SK-N-SH (cell line): ENCODE data around the gene ANKRD33B.

Experiments used
- EP300 ChIP-seq, 2 experiments: IDR thresholded peaks; 2 replicates each; pipeline versions ENCODE4 v1.4.0 to v1.6.1; 2012; ENCODE audit warnings: borderline replicate concordance in 1 of 2, low read depth in 1 of 2, low read length in 1 of 2
- MXI1 ChIP-seq: IDR thresholded peaks from 2 replicates; pipeline ENCODE4 v1.6.1; 2012; ENCODE audit warnings: mild to moderate bottlenecking, low read depth, low read length, improper control_type of control experiment
- NRF1 ChIP-seq: IDR thresholded peaks from 2 replicates; pipeline ENCODE4 v1.6.1; 2012; ENCODE audit warnings: low read depth, mild to moderate bottlenecking, low read length
- POLR2AphosphoS5 ChIP-seq: IDR thresholded peaks from 2 replicates; pipeline ENCODE4 v1.6.1; 2012; ENCODE audit warnings: low read depth, low read length
- RAD21 ChIP-seq: IDR thresholded peaks from 2 replicates; pipeline ENCODE4 v1.6.1; 2012; ENCODE audit warnings: mild to moderate bottlenecking, low read length
- TEAD4 ChIP-seq: IDR thresholded peaks from 2 replicates; pipeline ENCODE4 v1.4.0; 2012; ENCODE audit warnings: mild to moderate bottlenecking, borderline replicate concordance; ENCODE audit not compliant: insufficient read depth
- YY1 ChIP-seq: IDR thresholded peaks from 2 replicates; pipeline ENCODE4 v1.4.0; 2012; ENCODE audit warnings: low read depth, mild to moderate bottlenecking
- TF ChIP-seq, protein P1 (sequence below): fragments of 200-600 bp; sonication (generic); IDR thresholded peaks from 2 replicates; pipeline ENCODE4 v1.6.1; 2017; ENCODE audit warnings: antibody characterized with exemption, mild to moderate bottlenecking, moderate library complexity
- TF ChIP-seq, protein P2 (sequence below): IDR thresholded peaks from 2 replicates; pipeline ENCODE4 v1.4.0; 2012; ENCODE audit warnings: low read depth, borderline replicate concordance
- TF ChIP-seq, protein P3 (sequence below): IDR thresholded peaks from 2 replicates; pipeline ENCODE4 v1.4.0; 2012; ENCODE audit warnings: low read depth, borderline replicate concordance

DNA sequence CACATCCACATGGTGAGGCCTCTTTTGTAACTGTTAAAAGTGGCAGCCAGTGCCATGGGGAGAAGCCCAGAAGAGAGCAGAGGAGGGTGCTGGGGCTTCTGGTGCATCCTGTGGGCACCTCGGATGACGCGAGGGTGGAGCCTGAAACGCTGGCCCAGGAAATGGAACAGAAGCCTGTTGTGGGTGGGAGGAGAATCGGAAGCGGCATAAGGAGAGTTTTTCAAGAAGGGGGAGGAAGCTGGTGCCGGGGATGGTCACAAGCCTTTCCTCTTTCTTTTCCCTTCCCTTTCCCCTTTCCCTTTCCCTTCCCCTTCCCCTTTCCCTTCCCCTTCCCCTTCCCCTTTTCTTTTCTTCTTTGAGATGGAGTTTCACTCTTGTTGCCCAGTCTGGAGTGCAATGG lies 12.9 kb downstream of the ANKRD33B start:
- TF ChIP-seq, protein P1, sequence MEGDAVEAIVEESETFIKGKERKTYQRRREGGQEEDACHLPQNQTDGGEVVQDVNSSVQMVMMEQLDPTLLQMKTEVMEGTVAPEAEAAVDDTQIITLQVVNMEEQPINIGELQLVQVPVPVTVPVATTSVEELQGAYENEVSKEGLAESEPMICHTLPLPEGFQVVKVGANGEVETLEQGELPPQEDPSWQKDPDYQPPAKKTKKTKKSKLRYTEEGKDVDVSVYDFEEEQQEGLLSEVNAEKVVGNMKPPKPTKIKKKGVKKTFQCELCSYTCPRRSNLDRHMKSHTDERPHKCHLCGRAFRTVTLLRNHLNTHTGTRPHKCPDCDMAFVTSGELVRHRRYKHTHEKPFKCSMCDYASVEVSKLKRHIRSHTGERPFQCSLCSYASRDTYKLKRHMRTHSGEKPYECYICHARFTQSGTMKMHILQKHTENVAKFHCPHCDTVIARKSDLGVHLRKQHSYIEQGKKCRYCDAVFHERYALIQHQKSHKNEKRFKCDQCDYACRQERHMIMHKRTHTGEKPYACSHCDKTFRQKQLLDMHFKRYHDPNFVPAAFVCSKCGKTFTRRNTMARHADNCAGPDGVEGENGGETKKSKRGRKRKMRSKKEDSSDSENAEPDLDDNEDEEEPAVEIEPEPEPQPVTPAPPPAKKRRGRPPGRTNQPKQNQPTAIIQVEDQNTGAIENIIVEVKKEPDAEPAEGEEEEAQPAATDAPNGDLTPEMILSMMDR = no peak
- TF ChIP-seq, protein P2, sequence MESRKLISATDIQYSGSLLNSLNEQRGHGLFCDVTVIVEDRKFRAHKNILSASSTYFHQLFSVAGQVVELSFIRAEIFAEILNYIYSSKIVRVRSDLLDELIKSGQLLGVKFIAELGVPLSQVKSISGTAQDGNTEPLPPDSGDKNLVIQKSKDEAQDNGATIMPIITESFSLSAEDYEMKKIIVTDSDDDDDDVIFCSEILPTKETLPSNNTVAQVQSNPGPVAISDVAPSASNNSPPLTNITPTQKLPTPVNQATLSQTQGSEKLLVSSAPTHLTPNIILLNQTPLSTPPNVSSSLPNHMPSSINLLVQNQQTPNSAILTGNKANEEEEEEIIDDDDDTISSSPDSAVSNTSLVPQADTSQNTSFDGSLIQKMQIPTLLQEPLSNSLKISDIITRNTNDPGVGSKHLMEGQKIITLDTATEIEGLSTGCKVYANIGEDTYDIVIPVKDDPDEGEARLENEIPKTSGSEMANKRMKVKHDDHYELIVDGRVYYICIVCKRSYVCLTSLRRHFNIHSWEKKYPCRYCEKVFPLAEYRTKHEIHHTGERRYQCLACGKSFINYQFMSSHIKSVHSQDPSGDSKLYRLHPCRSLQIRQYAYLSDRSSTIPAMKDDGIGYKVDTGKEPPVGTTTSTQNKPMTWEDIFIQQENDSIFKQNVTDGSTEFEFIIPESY = no peak
- TF ChIP-seq YY1 = no peak
- no peak for TF ChIP-seq EP300 (IDR thresholded peaks at IDR 0.05; ENCODE audit: borderline replicate concordance in 1 of 2, low read depth in 1 of 2, low read length in 1 of 2)
- no peak for TF ChIP-seq RAD21
- TF ChIP-seq TEAD4 = no peak
- TF ChIP-seq, protein P3, sequence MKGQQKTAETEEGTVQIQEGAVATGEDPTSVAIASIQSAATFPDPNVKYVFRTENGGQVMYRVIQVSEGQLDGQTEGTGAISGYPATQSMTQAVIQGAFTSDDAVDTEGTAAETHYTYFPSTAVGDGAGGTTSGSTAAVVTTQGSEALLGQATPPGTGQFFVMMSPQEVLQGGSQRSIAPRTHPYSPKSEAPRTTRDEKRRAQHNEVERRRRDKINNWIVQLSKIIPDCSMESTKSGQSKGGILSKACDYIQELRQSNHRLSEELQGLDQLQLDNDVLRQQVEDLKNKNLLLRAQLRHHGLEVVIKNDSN = no peak
- TF ChIP-seq NRF1 = no peak
- TF ChIP-seq MXI1 = no peak
- no peak for TF ChIP-seq POLR2AphosphoS5
